Activated CD8-positive, alpha-beta memory T cell treated with anti-CD3 and anti-CD28 coated beads, Interleukin-2, amount 50 U/mL, for 1 hour (primary cell): ENCODE results near the gene SOS1.
"Not testable (repeated sequence)": the region's sequence is repeated elsewhere in the genome, so short reads cannot be mapped to it uniquely, and the experiment has no call there.

Experiments used
- DNase-seq: peaks from one replicate; pipeline ENCODE4 v3.0.0-alpha.2; 2020; ENCODE audit errors: extremely low read depth

The SOS1 gene

DNA sequence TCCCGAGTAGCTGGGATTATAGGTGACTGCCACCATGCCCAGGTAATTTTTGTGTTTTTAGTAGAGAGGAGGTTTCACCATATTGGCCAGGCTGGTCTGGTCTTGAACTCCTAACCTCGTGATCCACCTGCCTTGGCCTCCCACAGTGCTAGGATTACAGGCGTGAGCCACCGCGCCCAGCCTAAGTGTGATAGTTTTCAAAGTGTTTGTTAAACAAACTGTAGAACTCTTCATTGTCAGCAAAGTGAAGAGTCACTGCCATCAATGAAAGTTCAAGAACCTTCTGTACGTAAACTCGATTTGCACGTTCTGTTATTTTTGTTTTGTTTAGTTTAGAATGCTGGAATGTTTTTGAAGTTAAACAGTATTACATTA, 18.0 kb upstream of the SOS1 start:
- DNase-seq: no peak

DNA sequence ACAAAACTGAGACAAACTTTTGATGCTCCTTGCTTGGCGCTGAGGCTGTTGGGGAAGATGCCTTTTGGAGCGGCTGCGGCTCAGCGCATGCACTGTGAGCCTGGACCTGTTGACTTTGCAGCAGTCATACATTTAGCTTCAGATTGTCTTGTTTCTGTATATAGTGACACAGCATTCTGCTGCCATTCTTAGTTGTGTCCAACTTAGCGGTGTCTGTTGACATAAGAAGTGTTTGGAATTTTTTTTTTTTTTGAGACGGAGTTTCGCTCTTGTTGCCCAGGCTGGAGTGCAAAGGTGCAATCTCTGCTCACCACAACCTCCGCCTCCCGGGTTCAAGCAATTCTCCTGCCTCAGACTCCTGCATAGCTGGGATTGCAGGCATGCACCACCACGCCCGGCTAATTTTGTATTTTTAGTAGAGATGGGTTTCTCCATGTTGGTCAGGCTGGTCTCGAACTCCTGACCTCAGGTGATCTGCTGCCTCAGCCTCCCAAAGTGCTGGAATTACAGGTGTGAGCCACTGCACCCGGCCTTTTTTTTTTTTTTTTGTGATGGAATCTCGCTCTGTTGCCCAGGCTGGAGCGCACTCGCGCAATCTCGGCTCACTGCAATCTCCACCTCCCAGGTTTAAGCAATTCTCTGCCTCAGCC, 17.5 kb upstream of the SOS1 start:
- DNase-seq: not testable (repeated sequence)

- no peak for DNase-seq
These were observed 15.9 kb upstream of the SOS1 start for GRCh38 chr2:39136799-39137198.

GRCh38 chr2:39135690-39136259, 14.9 kb upstream of the SOS1 start:
- no peak for DNase-seq

GRCh38 chr2:39133215-39133851, 12.5 kb upstream of the SOS1 start:
- no peak for DNase-seq

DNA sequence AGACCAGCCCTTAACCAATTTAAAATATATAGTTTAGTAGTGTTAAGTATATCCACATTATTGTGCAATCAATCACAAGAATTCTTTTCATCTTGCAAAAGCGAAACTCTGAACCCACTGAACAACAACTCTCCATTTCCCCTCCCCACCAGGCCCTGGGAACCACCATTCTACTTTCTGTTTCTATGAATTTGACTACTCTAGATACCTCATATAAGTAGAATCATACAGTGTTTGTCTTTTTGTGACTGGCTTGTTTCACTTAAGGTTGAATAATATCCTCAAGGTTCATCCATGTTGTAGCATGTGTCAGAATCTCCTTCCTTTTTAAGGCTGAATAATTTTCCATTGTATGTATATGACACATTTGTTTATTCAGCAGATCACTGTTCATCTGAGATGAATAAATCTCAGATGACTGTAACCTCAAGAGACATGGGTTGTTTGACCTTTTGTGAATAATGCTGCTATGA, 8.1 kb upstream of the SOS1 start:
- no peak for DNase-seq

DNA sequence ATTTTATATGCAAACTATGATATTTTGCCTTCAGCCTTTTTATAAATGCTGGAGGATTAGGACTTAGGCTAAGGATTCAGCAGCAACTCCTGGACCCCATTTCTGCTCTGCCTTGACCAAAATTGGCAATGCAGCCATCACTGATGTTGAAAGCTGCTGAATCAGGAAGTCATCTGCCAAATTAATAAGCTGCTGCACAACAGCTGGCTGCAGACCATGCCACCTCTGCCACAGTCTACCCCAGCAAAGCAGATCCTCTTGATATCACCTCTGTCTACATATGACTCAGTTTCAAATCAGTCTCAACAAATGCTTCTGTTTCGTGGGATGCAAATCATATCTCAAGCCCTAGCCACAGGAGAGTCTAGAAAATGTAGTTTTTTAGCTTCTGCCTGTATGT, 7.1 kb upstream of the SOS1 start:
- no peak for DNase-seq

DNA sequence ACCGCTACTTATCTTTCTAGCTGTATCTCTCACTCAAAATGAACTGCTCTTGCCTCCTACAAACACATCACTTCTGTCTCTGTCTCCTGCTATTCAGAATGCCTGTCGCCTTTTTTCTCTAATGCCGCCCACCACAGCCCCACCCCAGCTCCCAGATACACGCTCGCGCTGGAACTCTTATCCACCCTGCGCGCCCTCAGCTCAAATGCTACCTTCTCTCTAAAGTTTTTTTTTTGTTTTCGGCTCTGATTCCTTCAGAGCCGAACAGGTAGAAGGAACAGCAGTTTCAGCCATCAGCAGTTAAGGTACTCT, 3.9 kb upstream of the SOS1 start:
- no peak for DNase-seq

DNA sequence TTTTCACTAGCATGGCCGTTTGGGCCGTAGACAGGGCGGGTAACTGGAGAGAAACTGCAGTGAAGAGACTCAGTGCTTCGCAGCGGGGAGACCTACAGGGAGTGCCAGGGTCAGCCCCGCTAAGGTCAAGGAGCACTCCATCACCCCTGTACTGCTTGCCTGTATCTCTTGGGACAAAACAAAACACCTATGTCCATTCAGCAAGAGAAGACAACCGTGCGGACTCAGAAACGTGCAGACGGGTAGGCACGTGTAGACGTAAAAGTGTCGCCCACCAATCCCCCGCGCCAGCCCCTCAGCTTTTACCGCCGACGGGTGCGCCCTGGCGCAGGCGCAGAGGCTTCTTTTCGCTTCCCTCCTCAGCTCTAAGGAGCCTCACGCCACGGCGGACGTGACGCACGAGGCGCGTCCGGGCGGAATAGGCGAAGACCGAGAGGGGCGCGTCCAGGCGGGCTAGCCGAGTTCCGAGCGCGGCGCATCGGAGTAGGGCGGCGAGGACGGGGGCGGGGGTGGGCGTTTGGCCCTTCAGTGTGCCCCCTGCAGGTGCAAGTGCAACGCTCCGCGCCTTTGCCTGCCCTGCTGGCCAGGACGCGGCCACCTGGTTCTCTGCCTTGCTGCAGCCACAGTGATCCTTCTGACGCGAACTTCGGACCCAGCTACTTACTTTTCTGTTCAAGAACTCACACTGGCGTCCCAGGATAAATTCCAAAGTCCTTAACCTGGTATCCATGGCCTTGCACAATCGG, 3.3 kb upstream of the SOS1 start:
- DNase-seq: peak; percentile 84

GRCh38 chr2:39123436-39123999, 2.7 kb upstream of the SOS1 start:
- no peak for DNase-seq

DNA sequence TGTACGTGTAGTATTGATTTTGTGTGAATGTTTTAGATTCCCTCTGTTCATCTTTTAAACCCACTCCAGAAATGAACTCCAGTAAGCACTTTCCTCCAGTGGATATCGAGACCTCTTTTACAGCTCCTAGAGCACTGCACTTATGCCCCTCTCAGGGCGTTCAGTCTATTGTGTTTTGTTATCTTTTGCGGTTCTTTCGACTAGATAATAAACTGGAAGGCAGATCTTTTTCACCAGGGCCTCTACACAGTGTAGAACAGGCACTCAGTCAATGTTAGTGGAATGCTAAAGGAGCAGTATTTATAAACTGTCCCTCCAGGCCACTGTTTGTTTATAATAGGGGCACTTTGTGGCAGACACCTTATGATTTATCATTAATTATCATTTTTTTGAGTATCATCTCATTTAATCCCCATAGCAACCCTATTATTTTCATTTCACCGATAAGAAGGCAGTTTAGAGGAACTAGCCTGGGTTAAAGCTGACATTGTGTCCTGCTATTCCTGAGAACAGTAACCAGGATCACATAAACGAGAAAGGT, 742 bp upstream of the SOS1 start:
- no peak for DNase-seq

GRCh38 chr2:39120521-39120770, 405 bp downstream of the SOS1 start:
- DNase-seq: no peak

DNA sequence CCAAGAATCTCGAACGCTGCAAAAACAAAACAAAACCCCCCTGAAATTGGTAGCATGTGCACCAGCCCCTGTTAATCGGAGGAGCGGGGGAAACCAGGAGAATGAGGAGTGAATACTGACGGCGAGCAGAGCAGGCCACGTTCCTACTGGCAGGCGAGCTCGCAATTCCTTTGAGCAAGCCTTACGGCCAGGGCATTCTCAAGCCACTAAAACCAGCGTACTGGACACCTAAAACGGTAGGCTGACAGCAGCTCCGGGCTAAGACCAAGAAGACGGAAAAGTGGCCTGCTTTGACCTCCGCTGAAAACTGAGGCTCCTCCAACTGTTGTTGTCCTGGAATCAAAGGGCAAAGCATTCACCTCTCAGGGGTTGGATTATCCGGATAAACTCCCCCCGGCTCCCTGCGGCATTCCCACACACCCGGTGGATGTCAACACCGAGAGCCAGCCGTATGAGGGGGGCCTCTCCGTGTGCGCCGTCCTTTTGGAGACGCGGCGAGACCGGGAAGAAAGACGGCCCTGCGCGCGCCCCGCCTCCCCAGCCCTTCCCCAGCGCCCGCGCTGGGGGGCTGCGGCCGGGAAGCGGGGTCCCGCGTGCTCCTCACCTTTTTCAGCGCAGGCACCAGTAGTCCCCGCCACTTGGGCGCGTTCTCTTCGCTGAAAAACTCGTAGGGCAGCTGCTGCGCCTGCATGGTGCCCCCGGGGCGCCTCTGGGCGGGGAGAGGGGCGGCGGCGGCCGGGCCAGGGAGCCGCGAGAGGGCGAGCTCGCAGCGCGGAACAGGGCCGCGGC, 925 bp downstream of the SOS1 start:
- DNase-seq: no peak

- no peak for DNase-seq
These were observed 1.9 kb downstream of the SOS1 start for GRCh38 chr2:39118786-39119499.

DNA sequence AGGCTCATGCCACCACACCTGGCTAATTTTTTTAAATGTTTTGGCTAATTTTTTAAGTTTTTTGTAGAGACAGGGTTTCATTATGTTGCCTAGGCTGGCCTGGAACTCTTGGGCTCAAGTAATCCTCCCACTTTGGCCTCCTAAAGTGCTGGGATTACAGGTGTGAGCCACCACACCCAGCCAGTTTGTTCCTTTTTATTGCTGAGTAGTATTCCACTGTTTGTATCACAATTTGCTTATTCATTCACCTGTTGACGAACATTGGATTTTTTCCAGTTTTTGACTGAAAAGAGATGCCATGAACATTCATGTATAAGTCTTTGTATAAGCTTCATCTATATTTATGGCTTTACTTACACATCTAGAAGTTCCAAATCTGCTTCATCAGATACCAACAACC, 5.3 kb downstream of the SOS1 start:
- no peak for DNase-seq

DNA sequence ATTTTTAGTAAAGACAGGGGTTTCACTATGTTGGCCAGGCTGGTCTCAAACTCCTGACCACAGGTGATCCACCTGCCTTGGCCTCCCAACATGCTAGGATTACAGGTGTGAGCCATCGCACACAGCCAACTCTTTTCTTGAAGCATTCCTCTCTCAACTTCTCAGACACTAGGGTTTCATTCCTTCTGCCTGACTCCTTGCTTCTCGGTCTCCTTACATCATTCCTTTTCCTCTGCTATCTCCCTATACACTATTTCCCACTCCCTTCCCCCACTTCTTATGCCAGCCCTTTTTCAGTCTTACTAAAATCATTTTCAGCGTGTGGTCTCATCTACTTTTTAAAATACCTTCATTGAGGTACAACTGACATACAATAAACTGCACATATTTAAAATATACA, 6.1 kb downstream of the SOS1 start:
- DNase-seq: no peak

DNA sequence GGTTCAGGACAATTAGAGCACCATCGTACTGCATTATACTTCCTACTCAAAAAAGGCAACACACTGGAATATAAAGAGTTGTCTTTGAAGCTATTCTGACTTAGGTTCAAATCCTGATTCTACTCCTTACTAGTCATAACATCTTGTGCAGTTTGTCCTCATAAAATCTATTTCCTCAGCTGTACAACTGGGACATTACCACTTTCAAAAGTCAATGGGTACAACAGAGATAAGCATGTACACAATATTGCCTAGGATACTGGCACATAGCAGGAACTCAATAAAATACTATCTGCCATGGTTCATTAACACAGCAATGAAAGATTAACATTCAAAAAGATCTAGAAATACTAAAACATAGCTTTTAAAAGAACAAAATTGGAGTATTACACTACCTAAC, 11.3 kb downstream of the SOS1 start:
- DNase-seq: no peak

GRCh38 chr2:39108377-39108776, 12.5 kb downstream of the SOS1 start:
- no peak for DNase-seq

DNA sequence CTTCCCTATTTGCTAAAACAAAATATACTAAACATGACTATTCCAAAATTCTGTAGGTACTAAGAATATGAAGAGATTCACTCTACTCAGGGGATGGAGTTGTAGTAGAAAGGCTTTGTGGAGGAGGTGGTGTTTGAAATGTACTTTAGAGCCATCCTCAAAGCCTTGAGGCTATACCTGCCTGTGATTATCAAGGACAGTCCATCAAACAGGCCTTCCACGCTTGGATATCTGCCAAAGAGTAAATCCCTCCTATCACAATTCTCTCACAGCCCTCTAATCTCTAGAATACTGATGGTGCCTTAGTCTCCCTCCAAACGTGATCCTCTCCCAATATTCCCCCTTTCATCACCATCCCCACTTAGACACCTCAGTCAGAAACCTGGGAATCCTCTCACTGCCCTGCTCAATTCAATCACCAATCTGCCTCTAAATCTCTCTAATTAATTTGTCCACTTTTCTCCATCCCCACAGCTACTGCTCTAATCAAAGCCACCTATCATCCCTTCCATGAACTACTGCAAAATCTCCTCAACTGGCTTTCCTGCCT, 13.1 kb downstream of the SOS1 start:
- no peak for DNase-seq

DNA sequence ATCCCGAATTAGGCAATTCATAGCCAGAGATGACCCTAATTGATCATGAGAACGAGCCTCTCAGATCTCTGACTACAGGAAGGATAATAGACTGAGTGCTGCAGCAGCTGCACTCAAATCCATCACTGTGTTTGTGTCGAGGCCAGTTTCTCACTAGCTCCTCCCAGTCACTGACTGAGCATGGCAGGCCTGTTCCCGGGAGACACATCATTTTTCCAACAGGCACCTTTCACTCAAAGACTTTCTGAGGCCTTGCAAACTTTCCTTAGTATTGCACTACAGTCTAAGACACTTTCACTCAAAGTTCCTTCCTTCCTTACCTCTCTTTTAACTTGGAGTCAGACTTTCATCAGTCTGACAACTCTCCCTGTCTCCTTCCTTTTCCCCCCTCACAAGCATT, 13.7 kb downstream of the SOS1 start:
- DNase-seq: no peak
